Parathyroid adenoma (tissue), 2 donors: Measurements from ENCODE around the gene AP1G1.

Experiments used
- H2AFZ ChIP-seq: fragments of 300-600 bp; sonication (generic); one replicate; pipeline ENCODE4 v1.7.0; 2017; ENCODE audit warnings: antibody characterized with exemption, mild to moderate bottlenecking
- H3K27ac ChIP-seq: fragments of 300-600 bp; sonication (generic); one replicate; pipeline ENCODE4 v1.7.0; 2017
- H3K27me3 ChIP-seq: fragments of 300-600 bp; sonication (generic); one replicate; pipeline ENCODE4 v1.7.0; 2017; ENCODE audit warnings: low read length; ENCODE audit not compliant: control insufficient read depth, insufficient read depth
- H3K36me3 ChIP-seq: fragments of 300-600 bp; sonication (generic); one replicate; pipeline ENCODE4 v1.7.0; 2017; ENCODE audit warnings: low read length; ENCODE audit not compliant: control insufficient read depth, insufficient read depth
- H3K4me1 ChIP-seq: fragments of 300-600 bp; sonication (generic); one replicate; pipeline ENCODE4 v1.7.0; 2017; ENCODE audit warnings: control low read depth
- H3K4me2 ChIP-seq: fragments of 300-600 bp; sonication (generic); one replicate; pipeline ENCODE4 v1.7.0; 2017; ENCODE audit warnings: low read length
- H3K4me3 ChIP-seq: fragments of 300-600 bp; sonication (generic); one replicate; pipeline ENCODE4 v1.7.0; 2017; ENCODE audit warnings: low read depth, low read length
- H3K79me2 ChIP-seq: fragments of 300-600 bp; sonication (generic); one replicate; pipeline ENCODE4 v1.7.0; 2017; ENCODE audit warnings: control low read depth
- H3K9ac ChIP-seq: fragments of 300-600 bp; sonication (generic); one replicate; pipeline ENCODE4 v1.7.0; 2017; ENCODE audit warnings: mild to moderate bottlenecking
- H3K9me3 ChIP-seq: fragments of 300-600 bp; sonication (generic); one replicate; pipeline ENCODE4 v1.7.0; 2017; ENCODE audit warnings: low read length; ENCODE audit not compliant: control insufficient read depth
- TF ChIP-seq, protein P1 (sequence below): fragments of 300-600 bp; sonication (generic); IDR thresholded peaks from one replicate; pipeline ENCODE4 v1.7.0; 2017; ENCODE audit warnings: antibody characterized with exemption, mild to moderate bottlenecking
- donor health status: primary hyperparathyroidism.

Gene AP1G1

DNA sequence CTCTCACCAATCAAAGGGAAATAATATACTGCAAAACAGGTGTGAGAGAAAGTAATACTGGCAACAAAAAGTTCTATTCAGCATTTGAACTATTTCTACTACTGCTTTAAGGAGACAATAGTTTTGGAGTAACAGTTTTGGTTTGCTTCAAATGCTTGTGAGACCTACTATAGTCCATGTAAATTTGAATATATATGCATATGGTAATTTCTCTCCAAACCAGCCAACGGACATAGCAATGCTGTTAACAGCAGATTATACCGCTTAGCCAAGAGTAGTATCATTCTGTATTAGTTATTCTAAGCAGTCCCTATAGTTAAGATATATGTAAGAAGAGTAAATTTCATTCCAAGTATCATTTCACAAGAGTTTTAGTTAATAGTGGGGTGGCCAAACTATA is 102.6 kb downstream of the AP1G1 start:
- Histone ChIP-seq H3K9me3 (no peaks in the 10 kb centered on the region), H3K4me1 (peaks cover 6% of the 10 kb centered on the region), H3K27ac (no peak overlapping the region), H3K36me3 (no peaks in the 10 kb centered on the region), H3K27me3 (no peaks in the 10 kb centered on the region), H3K79me2 (peaks cover 8% of the 10 kb centered on the region), H3K4me2 (no peak overlapping the region), H3K9ac (no peak overlapping the region), H3K4me3 (no peak overlapping the region), H2AFZ (no peak overlapping the region)
- TF ChIP-seq, protein P1, sequence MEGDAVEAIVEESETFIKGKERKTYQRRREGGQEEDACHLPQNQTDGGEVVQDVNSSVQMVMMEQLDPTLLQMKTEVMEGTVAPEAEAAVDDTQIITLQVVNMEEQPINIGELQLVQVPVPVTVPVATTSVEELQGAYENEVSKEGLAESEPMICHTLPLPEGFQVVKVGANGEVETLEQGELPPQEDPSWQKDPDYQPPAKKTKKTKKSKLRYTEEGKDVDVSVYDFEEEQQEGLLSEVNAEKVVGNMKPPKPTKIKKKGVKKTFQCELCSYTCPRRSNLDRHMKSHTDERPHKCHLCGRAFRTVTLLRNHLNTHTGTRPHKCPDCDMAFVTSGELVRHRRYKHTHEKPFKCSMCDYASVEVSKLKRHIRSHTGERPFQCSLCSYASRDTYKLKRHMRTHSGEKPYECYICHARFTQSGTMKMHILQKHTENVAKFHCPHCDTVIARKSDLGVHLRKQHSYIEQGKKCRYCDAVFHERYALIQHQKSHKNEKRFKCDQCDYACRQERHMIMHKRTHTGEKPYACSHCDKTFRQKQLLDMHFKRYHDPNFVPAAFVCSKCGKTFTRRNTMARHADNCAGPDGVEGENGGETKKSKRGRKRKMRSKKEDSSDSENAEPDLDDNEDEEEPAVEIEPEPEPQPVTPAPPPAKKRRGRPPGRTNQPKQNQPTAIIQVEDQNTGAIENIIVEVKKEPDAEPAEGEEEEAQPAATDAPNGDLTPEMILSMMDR, result no peak

DNA sequence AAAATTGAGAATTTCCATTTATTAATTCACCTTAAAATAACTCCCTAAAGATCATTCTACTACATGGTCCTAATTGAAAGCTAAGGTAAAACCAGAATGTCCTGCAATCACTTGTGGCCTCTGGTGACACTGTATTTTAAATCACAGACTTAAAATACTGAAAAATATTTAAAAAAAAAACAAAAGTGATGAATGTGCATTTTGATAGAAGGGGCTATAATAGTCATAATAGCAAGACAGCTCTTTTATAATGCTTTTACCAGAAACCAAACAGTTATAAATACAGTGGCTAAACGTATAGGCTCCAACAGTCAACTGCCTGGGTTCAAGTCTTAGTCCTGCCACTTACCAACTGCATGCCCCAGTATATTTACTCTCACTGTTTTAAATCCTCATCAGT is 105.3 kb downstream of the AP1G1 start:
- Histone ChIP-seq H3K4me1 (no peaks in the 10 kb centered on the region), H3K27me3 (no peaks in the 10 kb centered on the region), H3K79me2 (peaks cover 3% of the 10 kb centered on the region), H3K36me3 (no peaks in the 10 kb centered on the region), H3K27ac (no peak overlapping the region), H2AFZ (no peak overlapping the region), H3K9me3 (no peaks in the 10 kb centered on the region), H3K4me3 (no peak overlapping the region), H3K9ac (no peak overlapping the region), H3K4me2 (no peak overlapping the region)
- TF ChIP-seq, protein P1, result no peak

- no peaks in the 10 kb centered on the region for H3K4me1 ChIP-seq
- H2AFZ ChIP-seq, result no peak overlapping the region
- peaks cover 3% of the 10 kb centered on the region for H3K79me2 ChIP-seq
- no peaks in the 10 kb centered on the region for H3K27me3 ChIP-seq
- TF ChIP-seq, protein P1, result no peak
- H3K4me2 ChIP-seq, result no peak overlapping the region
- H3K27ac ChIP-seq, result no peak overlapping the region
- no peak overlapping the region for H3K9ac ChIP-seq
- H3K9me3 ChIP-seq, result no peaks in the 10 kb centered on the region
- no peaks in the 10 kb centered on the region for H3K36me3 ChIP-seq
- no peak overlapping the region for H3K4me3 ChIP-seq
These were observed 107.8 kb downstream of the AP1G1 start for GRCh38 chr16:71700831-71701230.

- no peaks in the 10 kb centered on the region for H3K27me3 ChIP-seq
- no peak overlapping the region for H3K4me3 ChIP-seq
- no peaks in the 10 kb centered on the region for H3K4me1 ChIP-seq
- H3K9ac ChIP-seq, result no peak overlapping the region
- no peaks in the 10 kb centered on the region for H3K36me3 ChIP-seq
- H3K4me2 ChIP-seq, result no peak overlapping the region
- H2AFZ ChIP-seq, result no peak overlapping the region
- no peaks in the 10 kb centered on the region for H3K9me3 ChIP-seq
- TF ChIP-seq, protein P1, result no peak
- peaks cover 3% of the 10 kb centered on the region for H3K79me2 ChIP-seq
- H3K27ac ChIP-seq, result no peak overlapping the region
These were observed 110.1 kb downstream of the AP1G1 start for GRCh38 chr16:71698491-71698890.

- H3K9ac ChIP-seq, result no peak overlapping the region
- H3K27me3 ChIP-seq, result no peaks in the 10 kb centered on the region
- H3K79me2 ChIP-seq, result peaks cover 2% of the 10 kb centered on the region
- H3K4me2 ChIP-seq, result no peak overlapping the region
- no peak overlapping the region for H2AFZ ChIP-seq
- no peaks in the 10 kb centered on the region for H3K36me3 ChIP-seq
- TF ChIP-seq, protein P1, result no peak
- H3K4me1 ChIP-seq, result no peaks in the 10 kb centered on the region
- H3K4me3 ChIP-seq, result no peak overlapping the region
- no peaks in the 10 kb centered on the region for H3K9me3 ChIP-seq
- H3K27ac ChIP-seq, result no peak overlapping the region
These were observed 115.5 kb downstream of the AP1G1 start for GRCh38 chr16:71693164-71693563.
